Measurements from ENCODE around the gene ALPK1.
"Not testable (repeated sequence)": the region's sequence is repeated elsewhere in the genome, so short reads cannot be mapped to it uniquely, and the experiment has no call there.

Gene ALPK1

GRCh38 chr4:112299721-112300120 is 2.6 kb downstream of the ALPK1 start:
- Mint-ChIP-seq H3K9me3 (no peaks in the 10 kb centered on the region), H3K4me1 (ENCODE audit: low read depth) (peaks cover 5% of the 10 kb centered on the region), H3K27me3 (no peaks in the 10 kb centered on the region), H3K4me3 (no peak overlapping the region), H3K36me3 (ENCODE audit: low read depth) (no peaks in the 10 kb centered on the region), H3K27ac (no peak overlapping the region)
- intact Hi-C loops (cut with micrococcal nuclease): no loop called here

- Mint-ChIP-seq H3K27ac (no peak overlapping the region), H3K9me3 (no peaks in the 10 kb centered on the region), H3K27me3 (no peaks in the 10 kb centered on the region), H3K4me1 (ENCODE audit: low read depth) (peaks cover 25% of the 10 kb centered on the region), H3K36me3 (ENCODE audit: low read depth) (peaks cover 8% of the 10 kb centered on the region), H3K4me3 (no peak overlapping the region)
- intact Hi-C loops (cut with micrococcal nuclease): no loop called here
Observed at GRCh38 chr4:112302320-112303274, 5.4 kb downstream of the ALPK1 start.

- H3K9me3 Mint-ChIP-seq; intact Hi-C loops (cut with micrococcal nuclease); H3K4me3 Mint-ChIP-seq; H3K27me3 Mint-ChIP-seq; H3K27ac Mint-ChIP-seq: not testable (repeated sequence)
- peaks cover 40% of the 10 kb centered on the region for H3K4me1 Mint-ChIP-seq (ENCODE audit: low read depth)
- peaks cover 15% of the 10 kb centered on the region for H3K36me3 Mint-ChIP-seq (ENCODE audit: low read depth)
Observed at GRCh38 chr4:112305477-112305876, 8.3 kb downstream of the ALPK1 start.

- intact Hi-C loops (cut with micrococcal nuclease); H3K27me3 Mint-ChIP-seq; H3K27ac Mint-ChIP-seq; H3K9me3 Mint-ChIP-seq; H3K4me3 Mint-ChIP-seq: not testable (repeated sequence)
- peaks cover 47% of the 10 kb centered on the region for H3K4me1 Mint-ChIP-seq (ENCODE audit: low read depth)
- peaks cover 20% of the 10 kb centered on the region for H3K36me3 Mint-ChIP-seq (ENCODE audit: low read depth)
Observed at GRCh38 chr4:112309263-112309791, 12.2 kb downstream of the ALPK1 start.

GRCh38 chr4:112311516-112311915 is 14.3 kb downstream of the ALPK1 start:
- intact Hi-C loops (cut with micrococcal nuclease): no loop called here
- no peaks in the 10 kb centered on the region for H3K27me3 Mint-ChIP-seq
- H3K36me3 Mint-ChIP-seq (ENCODE audit: low read depth): peaks cover 19% of the 10 kb centered on the region
- H3K27ac Mint-ChIP-seq: no peak overlapping the region
- H3K4me1 Mint-ChIP-seq (ENCODE audit: low read depth): peaks cover 46% of the 10 kb centered on the region
- H3K4me3 Mint-ChIP-seq: no peak overlapping the region
- no peaks in the 10 kb centered on the region for H3K9me3 Mint-ChIP-seq

GRCh38 chr4:112312610-112313239 is 15.6 kb downstream of the ALPK1 start:
- H3K9me3 Mint-ChIP-seq: no peaks in the 10 kb centered on the region
- intact Hi-C loops (cut with micrococcal nuclease): no loop called here
- H3K4me1 Mint-ChIP-seq (ENCODE audit: low read depth): peaks cover 44% of the 10 kb centered on the region
- no peaks in the 10 kb centered on the region for H3K27me3 Mint-ChIP-seq
- H3K4me3 Mint-ChIP-seq: peak overlapping the region; percentile 9
- H3K36me3 Mint-ChIP-seq (ENCODE audit: low read depth): peaks cover 18% of the 10 kb centered on the region
- no peak overlapping the region for H3K27ac Mint-ChIP-seq

GRCh38 chr4:112315446-112315845 is 18.3 kb downstream of the ALPK1 start:
- peak overlapping the region; percentile 94 for H3K27ac Mint-ChIP-seq
- H3K36me3 Mint-ChIP-seq (ENCODE audit: low read depth): peaks cover 13% of the 10 kb centered on the region
- intact Hi-C loops (cut with micrococcal nuclease): loop anchor here (5.0 kb wide), 1 partner anchor 33 kb away; no protein-coding TSS in a partner anchor
- H3K9me3 Mint-ChIP-seq: no peaks in the 10 kb centered on the region
- H3K27me3 Mint-ChIP-seq: no peaks in the 10 kb centered on the region
- H3K4me3 Mint-ChIP-seq: no peak overlapping the region
- peaks cover 42% of the 10 kb centered on the region for H3K4me1 Mint-ChIP-seq (ENCODE audit: low read depth)

- H3K27ac Mint-ChIP-seq: peak overlapping the region; percentile 94
- H3K4me1 Mint-ChIP-seq (ENCODE audit: low read depth): peaks cover 45% of the 10 kb centered on the region
- peaks cover 23% of the 10 kb centered on the region for H3K36me3 Mint-ChIP-seq (ENCODE audit: low read depth)
- H3K9me3 Mint-ChIP-seq: no peaks in the 10 kb centered on the region
- H3K27me3 Mint-ChIP-seq: no peaks in the 10 kb centered on the region
- intact Hi-C loops (cut with micrococcal nuclease): loop anchor here (5.0 kb wide), 1 partner anchor 34 kb away; no protein-coding TSS in a partner anchor
- peak overlapping the region; percentile 49 for H3K4me3 Mint-ChIP-seq
Observed at GRCh38 chr4:112316360-112316759, 19.2 kb downstream of the ALPK1 start.

- H3K4me1 Mint-ChIP-seq (ENCODE audit: low read depth): peaks cover 41% of the 10 kb centered on the region
- H3K27ac Mint-ChIP-seq: peak overlapping the region; percentile 54
- no peaks in the 10 kb centered on the region for H3K9me3 Mint-ChIP-seq
- intact Hi-C loops (cut with micrococcal nuclease): loop anchor here (5.0 kb wide), 1 partner anchor 36 kb away; no protein-coding TSS in a partner anchor
- no peaks in the 10 kb centered on the region for H3K27me3 Mint-ChIP-seq
- H3K4me3 Mint-ChIP-seq: no peak overlapping the region
- H3K36me3 Mint-ChIP-seq (ENCODE audit: low read depth): peaks cover 24% of the 10 kb centered on the region
Observed at GRCh38 chr4:112318239-112319142, 21.3 kb downstream of the ALPK1 start.

GRCh38 chr4:112321776-112322684 is 24.9 kb downstream of the ALPK1 start:
- no peaks in the 10 kb centered on the region for H3K27me3 Mint-ChIP-seq
- no peaks in the 10 kb centered on the region for H3K9me3 Mint-ChIP-seq
- no peak overlapping the region for H3K27ac Mint-ChIP-seq
- peaks cover 55% of the 10 kb centered on the region for H3K36me3 Mint-ChIP-seq (ENCODE audit: low read depth)
- intact Hi-C loops (cut with micrococcal nuclease): loop anchor here (2.0 kb wide), 1 partner anchor 25 kb away; the partner anchor contains the start of gene ALPK1
- no peak overlapping the region for H3K4me3 Mint-ChIP-seq
- peaks cover 28% of the 10 kb centered on the region for H3K4me1 Mint-ChIP-seq (ENCODE audit: low read depth)

GRCh38 chr4:112322866-112323265 is 25.7 kb downstream of the ALPK1 start:
- H3K36me3 Mint-ChIP-seq (ENCODE audit: low read depth): peaks cover 53% of the 10 kb centered on the region
- intact Hi-C loops (cut with micrococcal nuclease): no loop called here
- H3K4me1 Mint-ChIP-seq (ENCODE audit: low read depth): peaks cover 24% of the 10 kb centered on the region
- no peak overlapping the region for H3K4me3 Mint-ChIP-seq
- no peaks in the 10 kb centered on the region for H3K27me3 Mint-ChIP-seq
- H3K9me3 Mint-ChIP-seq: no peaks in the 10 kb centered on the region
- no peak overlapping the region for H3K27ac Mint-ChIP-seq

- no peaks in the 10 kb centered on the region for H3K27me3 Mint-ChIP-seq
- H3K4me1 Mint-ChIP-seq (ENCODE audit: low read depth): peaks cover 31% of the 10 kb centered on the region
- H3K27ac Mint-ChIP-seq: no peak overlapping the region
- no peaks in the 10 kb centered on the region for H3K9me3 Mint-ChIP-seq
- intact Hi-C loops (cut with micrococcal nuclease): no loop called here
- H3K36me3 Mint-ChIP-seq (ENCODE audit: low read depth): peaks cover 50% of the 10 kb centered on the region
- no peak overlapping the region for H3K4me3 Mint-ChIP-seq
Observed at GRCh38 chr4:112325530-112325929, 28.4 kb downstream of the ALPK1 start.

Data from dendritic cell treated with granulocyte-macrophage colony-stimulating factor and Interleukin-4, amounts not matched to agents 40 ng/mL and 50 ng/mL, for 4 days (primary cell).